Keratinocyte (primary cell): Measurements from ENCODE around the gene SGO2. TPM values are rescaled to one million over a fixed set of nuclear protein-coding genes. Genes with fewer than 3 reads are reported as not detected.

ENCODE experiments used
- DNase-seq: peaks from one replicate; pipeline ENCODE4 v3.0.0-alpha.2; 2011; ENCODE audit warnings: low read depth, missing footprints, low spot score
- FAIRE-seq: peaks from 2 replicates; lab custom pipeline; 2011; peaks lifted over from hg19 to GRCh38; lab: Jason Lieb, UNC
- H2AFZ ChIP-seq: 2 replicates; pipeline ENCODE4 v1.6.0; 2012; ENCODE audit warnings: low read length, control low read depth, inconsistent platforms; ENCODE audit not compliant: control insufficient read depth
- H3K27ac ChIP-seq: 2 replicates; pipeline ENCODE4 v1.5.1; 2011; ENCODE audit warnings: low read length; ENCODE audit not compliant: control insufficient read depth, insufficient read depth
- H3K27me3 ChIP-seq: 3 replicates; pipeline ENCODE4 v1.6.0; 2011; ENCODE audit warnings: low read length; ENCODE audit not compliant: control insufficient read depth, insufficient read depth; ENCODE audit errors: extremely low read depth
- H3K36me3 ChIP-seq, 2 experiments: 2 replicates in 1 of 2; 3 replicates in 1 of 2; pipeline ENCODE4 v1.5.1; 2011; ENCODE audit warnings: low read length in 2 of 2, mild to moderate bottlenecking in 1 of 2; ENCODE audit not compliant: control insufficient read depth in 2 of 2, insufficient read depth in 2 of 2; ENCODE audit errors: extremely low read depth in 1 of 2
- H3K4me1 ChIP-seq: 3 replicates; pipeline ENCODE4 v1.5.1; 2011; ENCODE audit warnings: low read length; ENCODE audit not compliant: control insufficient read depth, insufficient read depth; ENCODE audit errors: extremely low read depth
- H3K4me2 ChIP-seq: 3 replicates; pipeline ENCODE4 v1.6.0; 2011; ENCODE audit warnings: low read depth, low read length; ENCODE audit not compliant: control insufficient read depth, insufficient read depth; ENCODE audit errors: extremely low read depth
- H3K4me3 ChIP-seq, 3 experiments: fragments of 200-600 bp in 1 of 3; sonication (generic) in 1 of 3; 2 replicates in 2 of 3; 3 replicates in 1 of 3; pipeline ENCODE4 v1.5.1; 2011 to 2016; ENCODE audit warnings: low read length in 3 of 3, mild to moderate bottlenecking in 3 of 3, control low read depth in 2 of 3, inconsistent platforms in 1 of 3, low read depth in 1 of 3, mixed read lengths in 1 of 3, mixed run types in 1 of 3, moderate library complexity in 1 of 3; ENCODE audit not compliant: control insufficient read depth in 2 of 3, insufficient read depth in 2 of 3; ENCODE audit errors: extremely low read depth in 1 of 3
- H3K79me2 ChIP-seq: 2 replicates; pipeline ENCODE4 v1.6.0; 2012; ENCODE audit warnings: low read length; ENCODE audit not compliant: control insufficient read depth, insufficient read depth
- H3K9ac ChIP-seq: 3 replicates; pipeline ENCODE4 v1.6.0; 2011; ENCODE audit warnings: low read length; ENCODE audit not compliant: control insufficient read depth, insufficient read depth; ENCODE audit errors: extremely low read depth
- H3K9me1 ChIP-seq: 3 replicates; pipeline ENCODE4 v1.6.0; 2011; ENCODE audit warnings: low read length; ENCODE audit not compliant: control insufficient read depth, insufficient read depth; ENCODE audit errors: extremely low read depth
- H3K9me3 ChIP-seq: 2 replicates; pipeline ENCODE4 v1.5.1; 2012; ENCODE audit warnings: low read depth, low read length; ENCODE audit not compliant: control insufficient read depth
- H4K20me1 ChIP-seq: 3 replicates; pipeline ENCODE4 v1.6.0; 2011; ENCODE audit warnings: low read length; ENCODE audit not compliant: control insufficient read depth, insufficient read depth; ENCODE audit errors: extremely low read depth
- EZH2 ChIP-seq: IDR thresholded peaks from one replicate; pipeline ENCODE4 v1.6.1; 2012; ENCODE audit warnings: inconsistent platforms, mild to moderate bottlenecking, low read length, moderate library complexity
- dilution Hi-C: fragments of 300-500 bp; cut with MboI; formaldehyde crosslinking; loops from one replicate; pipeline ENCODE4 v1.7.0; 2020; ENCODE audit warnings: low sequenced_read_pairs; ENCODE audit not compliant: extremely low pct_ligation_motif_present
- polyA plus RNA-seq, 5 experiments: library from polyadenylated mRNA; depleted of rRNA in 3 of 5; stranded (reverse) in 3 of 5; stranded (forward) in 1 of 5; unstranded in 1 of 5; fragments of >200 nt; gene quantifications; 1 replicate in 1 of 5; 2 replicates in 3 of 5; 3 replicates in 1 of 5; pipeline versions ENCODE4 v1.2.1 to v1.2.3, GENCODE V29; 2011 to 2012; ENCODE audit warnings: missing spikeins in 2 of 5, low read depth in 1 of 5, low replicate concordance in 1 of 5
- TF ChIP-seq, protein P1 (sequence below), 3 experiments: IDR thresholded peaks in 1 of 3; conservative IDR thresholded peaks in 1 of 3; optimal IDR thresholded peaks in 1 of 3; 2 replicates in 2 of 3; 3 replicates in 1 of 3; pipeline versions ENCODE3 to v1.5.1; 2011; ENCODE audit warnings: low read length in 3 of 3, mild to moderate bottlenecking in 3 of 3, moderate library complexity in 2 of 3, control low read depth in 1 of 3, inconsistent platforms in 1 of 3; ENCODE audit not compliant: insufficient read depth in 2 of 3; ENCODE audit errors: extremely low read depth in 1 of 3

SGO2 gene
- polyA plus RNA-seq, 1 donor (not counting 4 experiments of a cell fraction or from before 2014, with no cell fraction given): 8.6 TPM

- DNase-seq (no peak), FAIRE-seq (peak; percentile 71)
- no peaks in the 10 kb centered on the region for H3K79me2 ChIP-seq
- H4K20me1 ChIP-seq: no peaks in the 10 kb centered on the region
- H3K36me3 ChIP-seq: no peaks in the 10 kb centered on the region
- H3K9me3 ChIP-seq: no peaks in the 10 kb centered on the region
- H3K4me2 ChIP-seq: peak overlapping the region; percentile 52
- no peak overlapping the region for H2AFZ ChIP-seq
- H3K4me1 ChIP-seq: peaks cover 24% of the 10 kb centered on the region
- no peak overlapping the region for H3K27ac ChIP-seq
- H3K9me1 ChIP-seq: no peaks in the 10 kb centered on the region
- H3K4me3 ChIP-seq: no peak overlapping the region
- TF ChIP-seq, protein P1, sequence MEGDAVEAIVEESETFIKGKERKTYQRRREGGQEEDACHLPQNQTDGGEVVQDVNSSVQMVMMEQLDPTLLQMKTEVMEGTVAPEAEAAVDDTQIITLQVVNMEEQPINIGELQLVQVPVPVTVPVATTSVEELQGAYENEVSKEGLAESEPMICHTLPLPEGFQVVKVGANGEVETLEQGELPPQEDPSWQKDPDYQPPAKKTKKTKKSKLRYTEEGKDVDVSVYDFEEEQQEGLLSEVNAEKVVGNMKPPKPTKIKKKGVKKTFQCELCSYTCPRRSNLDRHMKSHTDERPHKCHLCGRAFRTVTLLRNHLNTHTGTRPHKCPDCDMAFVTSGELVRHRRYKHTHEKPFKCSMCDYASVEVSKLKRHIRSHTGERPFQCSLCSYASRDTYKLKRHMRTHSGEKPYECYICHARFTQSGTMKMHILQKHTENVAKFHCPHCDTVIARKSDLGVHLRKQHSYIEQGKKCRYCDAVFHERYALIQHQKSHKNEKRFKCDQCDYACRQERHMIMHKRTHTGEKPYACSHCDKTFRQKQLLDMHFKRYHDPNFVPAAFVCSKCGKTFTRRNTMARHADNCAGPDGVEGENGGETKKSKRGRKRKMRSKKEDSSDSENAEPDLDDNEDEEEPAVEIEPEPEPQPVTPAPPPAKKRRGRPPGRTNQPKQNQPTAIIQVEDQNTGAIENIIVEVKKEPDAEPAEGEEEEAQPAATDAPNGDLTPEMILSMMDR (optimal IDR thresholded peaks at IDR 0.05 in 1 of 3, IDR thresholded peaks at IDR 0.05 in 1 of 3, conservative IDR thresholded peaks at IDR 0.05 in 1 of 3; ENCODE audit: extremely low read depth in 1 of 3, insufficient read depth in 2 of 3, low read length in 3 of 3): peak; percentile 6 to 17 (median 11)
- no peak for TF ChIP-seq EZH2
- no peak overlapping the region for H3K9ac ChIP-seq
- dilution Hi-C loops: no loop called here
- no peaks in the 10 kb centered on the region for H3K27me3 ChIP-seq
Measured at GRCh38 chr2:200615247-200615646, 89.2 kb downstream of the SGO2 start.

GRCh38 chr2:200616193-200616592 lies 90.2 kb downstream of the SGO2 start:
- no peak overlapping the region for H2AFZ ChIP-seq
- TF ChIP-seq, protein P1 (optimal IDR thresholded peaks at IDR 0.05 in 1 of 3, IDR thresholded peaks at IDR 0.05 in 1 of 3, conservative IDR thresholded peaks at IDR 0.05 in 1 of 3; ENCODE audit: extremely low read depth in 1 of 3, insufficient read depth in 2 of 3, low read length in 3 of 3): no peak
- no peak for TF ChIP-seq EZH2
- peaks cover 24% of the 10 kb centered on the region for H3K4me1 ChIP-seq
- H3K27me3 ChIP-seq: no peaks in the 10 kb centered on the region
- dilution Hi-C loops: no loop called here
- H3K79me2 ChIP-seq: no peaks in the 10 kb centered on the region
- no peak overlapping the region for H3K9ac ChIP-seq
- no peak overlapping the region for H3K27ac ChIP-seq
- no peak overlapping the region for H3K4me3 ChIP-seq
- DNase-seq (no peak), FAIRE-seq (no peak)
- no peaks in the 10 kb centered on the region for H4K20me1 ChIP-seq
- no peaks in the 10 kb centered on the region for H3K36me3 ChIP-seq
- H3K9me1 ChIP-seq: no peaks in the 10 kb centered on the region
- H3K9me3 ChIP-seq: no peaks in the 10 kb centered on the region
- no peak overlapping the region for H3K4me2 ChIP-seq
